Mucosa of gallbladder (tissue), 1 donor: Measurements from ENCODE around the gene SESTD1. TPM values are rescaled to one million over a fixed set of nuclear protein-coding genes. Genes with fewer than 3 reads are reported as not detected.
A peak's percentile ranks its signal among the peaks of the same experiment; 100 is the strongest.

Source experiments
- DNase-seq: peaks from one replicate; pipeline ENCODE4 v3.0.0-alpha.2; 2020; ENCODE audit warnings: low spot score
- total RNA-seq: library from RNA; stranded (reverse); gene quantifications from one replicate; pipeline ENCODE4 v1.2.1, GENCODE V29; 2021
- donor health status: DM: no; HTN: no; CAD: no.

Gene SESTD1
- total RNA-seq, 1 donor from 2014 or later, result 95.4 TPM

DNA sequence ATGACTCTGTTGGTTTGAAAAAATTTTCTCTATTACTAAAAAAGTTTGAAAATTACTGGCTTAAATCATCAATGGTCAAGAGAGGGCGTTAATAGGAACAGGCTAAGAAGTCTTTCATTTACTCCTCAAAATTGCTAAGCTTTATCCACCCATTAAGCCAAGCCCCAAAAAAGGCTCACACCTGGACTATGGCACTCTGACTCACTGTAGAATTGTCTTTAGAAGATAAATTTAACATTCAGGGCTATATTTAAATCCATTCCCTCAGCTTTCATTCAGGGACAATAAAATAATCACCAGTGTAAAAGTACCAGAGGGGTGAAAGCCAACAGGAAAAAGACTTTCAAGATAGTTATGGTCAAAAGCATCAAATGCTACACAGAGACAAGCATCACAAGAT, 80.0 kb downstream of the SESTD1 start:
- no peak for DNase-seq

DNA sequence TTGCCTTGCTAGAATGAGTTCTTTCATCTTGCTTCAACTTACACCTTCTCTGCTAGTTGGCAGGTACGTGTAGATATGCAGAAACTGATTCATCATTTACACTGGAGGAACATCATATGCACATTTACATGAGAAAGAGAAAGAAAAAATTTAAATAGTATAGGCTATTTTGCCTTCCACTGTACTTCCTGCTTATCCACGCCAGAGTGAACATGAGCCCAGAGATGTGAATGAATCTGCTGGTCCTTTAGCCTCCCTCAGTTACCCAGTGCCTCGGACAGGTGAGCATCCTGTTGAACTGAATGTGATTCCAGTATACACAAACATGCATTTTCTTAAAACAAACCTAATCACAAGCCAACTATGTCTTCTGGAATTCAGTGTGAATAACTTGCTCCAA, 83.6 kb downstream of the SESTD1 start:
- no peak for DNase-seq

DNA sequence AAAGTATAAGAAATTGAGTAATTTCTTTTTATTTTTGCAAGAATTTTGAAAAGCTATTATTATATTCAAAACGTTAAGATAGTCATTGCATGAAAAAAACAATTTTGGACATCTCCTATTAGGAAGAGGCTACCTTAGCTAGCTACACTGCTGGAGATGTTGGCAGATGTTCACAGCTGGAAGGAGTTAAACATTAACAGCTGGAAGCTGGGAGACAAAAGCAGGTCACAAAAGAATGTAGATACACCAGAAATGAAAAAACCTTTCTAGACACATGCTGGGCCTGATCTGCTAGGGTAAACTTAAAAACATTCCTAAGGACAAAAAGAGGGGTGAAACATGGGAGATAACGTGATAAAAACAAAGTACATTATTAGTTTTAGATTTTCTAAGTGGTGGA, 84.4 kb downstream of the SESTD1 start:
- DNase-seq, result no peak

DNA sequence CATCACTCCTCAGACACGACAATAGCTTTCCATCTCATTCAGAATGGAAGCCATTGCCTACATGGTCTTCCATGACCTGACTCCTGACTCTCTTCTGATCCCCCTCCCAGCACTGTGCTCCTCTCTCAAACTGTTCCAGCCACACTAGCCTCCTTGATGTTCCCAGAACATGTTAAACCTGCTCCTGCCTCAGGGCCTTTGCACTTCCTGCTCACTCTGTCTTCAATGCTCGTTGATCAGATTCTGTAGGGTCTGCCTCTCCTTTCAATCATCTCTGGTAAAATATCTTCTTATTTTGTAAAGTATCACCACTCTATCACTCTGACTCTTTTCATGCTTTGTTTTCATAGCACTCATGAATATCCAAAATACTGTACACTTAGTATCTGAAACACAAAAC, 84.9 kb downstream of the SESTD1 start:
- DNase-seq, result no peak

DNA sequence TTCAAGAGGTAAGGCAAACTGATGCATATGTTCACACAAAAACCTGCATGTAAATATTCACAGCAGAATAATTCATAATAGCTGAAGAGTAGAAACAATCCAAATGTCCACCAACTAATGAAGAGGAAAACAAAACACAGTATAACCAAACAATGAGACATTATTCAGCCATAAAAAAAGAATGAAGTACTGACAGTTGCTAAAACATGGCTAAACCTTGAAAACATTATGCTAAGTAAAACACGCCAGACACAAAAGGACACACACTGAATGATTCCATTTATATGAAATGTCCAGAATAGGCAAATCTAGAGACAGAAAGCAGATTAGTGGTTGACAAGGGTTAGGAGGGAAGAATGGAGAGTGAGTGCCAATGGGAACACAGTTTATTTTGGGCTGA, 86.9 kb downstream of the SESTD1 start:
- no peak for DNase-seq

DNA sequence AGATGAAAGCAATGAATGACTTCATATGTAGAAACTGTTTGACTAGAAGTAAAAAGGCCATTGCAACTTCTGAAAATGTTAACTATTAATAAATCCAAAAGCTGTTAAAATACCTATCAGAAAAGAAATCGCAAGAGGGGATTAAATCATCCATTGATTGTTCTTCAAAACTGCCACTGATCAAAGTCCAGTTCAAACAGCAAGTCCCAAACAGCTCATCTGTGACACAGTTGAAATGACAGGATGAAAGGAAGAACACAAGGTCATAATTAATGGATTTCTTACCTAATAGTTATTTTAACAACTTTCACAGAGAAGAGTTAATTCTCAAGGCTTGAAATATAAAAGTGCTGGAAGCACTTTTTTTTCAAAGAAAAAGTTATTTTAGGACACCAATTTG, 90.4 kb downstream of the SESTD1 start:
- no peak for DNase-seq

DNA sequence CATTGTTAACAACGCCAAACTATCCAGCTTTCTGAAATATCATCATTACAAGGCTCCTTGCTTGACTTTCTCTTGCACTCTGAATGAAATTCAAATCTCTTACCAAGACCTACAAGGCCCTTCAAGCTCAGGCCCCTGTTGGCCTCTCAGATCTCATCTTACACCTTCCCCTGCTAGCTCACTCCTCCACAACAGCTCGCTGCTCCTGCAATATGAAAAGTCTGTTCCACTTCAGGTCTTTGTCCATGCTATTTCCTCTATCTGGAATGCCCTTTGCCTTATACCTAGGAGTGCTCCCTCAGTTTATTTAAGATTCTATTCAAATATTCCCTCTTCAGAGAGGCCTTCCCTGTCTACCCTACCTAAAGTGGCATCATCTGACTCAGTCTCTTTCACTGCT, 91.7 kb downstream of the SESTD1 start:
- DNase-seq, result no peak

DNA sequence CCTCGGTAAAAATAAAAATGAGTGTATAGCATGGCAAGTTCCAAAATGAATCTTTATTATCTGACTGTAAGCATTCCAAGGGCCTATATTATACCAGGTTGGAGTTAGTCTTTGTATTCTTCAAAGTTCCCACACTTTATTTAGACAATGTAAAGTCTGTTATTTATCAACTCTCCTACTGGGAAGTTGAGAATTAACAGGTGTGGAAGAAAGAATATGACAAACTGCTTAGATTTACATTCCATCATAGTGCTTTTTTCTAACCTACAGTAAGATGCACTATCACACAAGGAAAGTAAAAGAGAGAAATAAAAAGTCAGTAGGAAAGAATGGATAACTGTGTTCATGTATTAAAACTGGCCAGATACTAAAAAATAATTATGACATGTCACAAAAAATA, 93.3 kb downstream of the SESTD1 start:
- no peak for DNase-seq

DNA sequence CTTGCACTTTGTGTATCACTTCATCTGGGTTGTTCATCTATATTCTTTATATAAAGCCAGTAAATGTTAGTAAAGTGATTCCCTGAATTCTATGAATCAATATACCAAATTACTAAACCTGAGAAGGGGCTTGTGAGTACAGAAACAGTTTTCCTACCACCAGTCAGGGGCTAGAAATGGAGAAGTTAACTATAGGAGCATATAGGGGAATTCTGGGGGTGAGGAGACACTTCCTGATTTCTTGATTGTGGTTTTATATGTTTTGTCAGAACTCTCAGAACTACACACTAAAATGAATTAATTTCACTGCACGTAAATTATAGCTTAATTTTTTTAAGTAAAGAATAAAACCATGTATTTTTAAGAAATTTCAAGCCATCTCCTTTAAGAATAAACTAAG, 93.7 kb downstream of the SESTD1 start:
- no peak for DNase-seq

DNA sequence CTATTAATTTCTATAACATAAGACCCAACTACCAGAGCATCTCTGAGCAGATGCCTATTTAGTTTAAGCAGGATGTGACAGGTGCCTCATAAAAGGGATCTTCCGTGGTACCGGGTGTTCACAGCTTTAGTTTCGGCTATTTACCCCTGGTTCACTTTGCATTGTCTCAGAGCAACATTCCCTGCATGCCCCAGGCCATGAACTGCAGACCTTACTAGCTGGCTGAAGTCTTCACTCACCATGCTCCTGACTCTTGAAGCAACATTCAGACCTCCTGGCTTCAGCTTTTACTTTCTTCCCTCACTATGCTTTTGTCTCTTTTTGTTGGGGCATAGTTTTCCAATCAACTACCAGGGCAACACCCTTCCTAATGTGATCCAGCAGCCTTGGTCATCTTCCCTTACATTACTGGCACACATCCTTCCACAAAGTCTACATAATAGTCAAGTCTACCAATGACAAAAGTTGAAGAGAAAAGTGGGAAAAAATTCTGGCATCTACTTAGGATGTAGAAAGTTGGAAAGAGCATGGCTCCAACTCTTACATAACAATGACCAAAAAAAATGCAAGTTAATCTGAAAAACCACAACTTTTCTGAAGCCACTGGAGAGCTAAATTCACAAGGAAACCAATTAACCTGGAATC, 99.2 kb downstream of the SESTD1 start:
- DNase-seq, result no peak

DNA sequence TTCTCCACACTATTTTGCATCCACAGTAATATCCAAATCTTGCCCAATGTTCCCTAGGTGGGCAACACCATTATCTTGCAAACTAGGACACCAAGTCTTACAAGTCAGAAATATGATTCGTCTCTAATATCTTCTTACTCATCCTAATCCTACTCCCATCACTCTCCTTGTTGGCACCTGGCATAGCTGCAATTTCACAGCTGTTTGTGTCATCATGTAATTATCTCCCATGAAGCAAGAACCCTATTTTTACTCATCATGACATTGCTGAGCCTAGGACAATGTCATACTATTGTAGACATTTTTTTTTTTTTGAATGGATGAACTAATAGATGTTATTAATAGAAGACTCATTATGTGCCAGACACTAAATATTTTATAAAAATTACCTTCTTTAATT, 123.4 kb downstream of the SESTD1 start:
- DNase-seq, result no peak

DNA sequence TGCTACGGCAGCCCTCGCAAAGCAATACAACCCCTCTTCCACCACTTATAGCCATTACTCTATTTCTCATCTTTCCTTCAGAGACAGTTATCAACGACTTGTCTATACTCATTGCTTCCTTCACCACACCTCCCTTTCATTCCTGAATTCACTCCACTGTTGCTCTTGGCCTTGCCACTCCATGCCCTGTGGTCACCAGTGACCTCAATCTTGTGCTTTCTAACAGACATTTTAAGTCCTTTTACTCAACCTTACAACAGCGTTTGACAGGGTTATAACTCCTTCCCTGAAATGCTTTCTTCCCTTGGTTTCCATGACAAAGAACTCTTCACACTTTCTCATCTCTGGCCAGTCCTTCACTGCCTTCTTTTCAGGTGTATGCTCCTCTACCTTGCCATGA, 124.1 kb downstream of the SESTD1 start:
- no peak for DNase-seq

DNA sequence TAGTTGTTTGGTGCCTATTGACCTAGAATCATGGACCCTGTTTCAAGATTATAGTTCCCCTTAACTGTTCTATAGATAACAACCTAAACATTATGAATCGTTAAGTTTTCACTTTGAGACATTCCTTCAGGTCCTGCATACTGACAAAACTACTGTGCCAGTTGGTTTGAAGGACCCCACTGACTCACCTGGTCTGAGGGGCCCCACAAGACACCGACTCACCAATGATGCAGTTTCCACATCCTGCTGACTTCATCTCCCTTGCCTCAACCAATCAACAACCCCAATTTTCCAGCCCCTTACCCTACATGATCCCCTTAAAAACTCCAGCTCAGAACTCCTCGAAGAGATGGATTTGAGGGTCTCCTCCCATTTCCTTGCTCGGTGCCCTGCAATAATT, 125.1 kb downstream of the SESTD1 start:
- DNase-seq, result no peak

DNA sequence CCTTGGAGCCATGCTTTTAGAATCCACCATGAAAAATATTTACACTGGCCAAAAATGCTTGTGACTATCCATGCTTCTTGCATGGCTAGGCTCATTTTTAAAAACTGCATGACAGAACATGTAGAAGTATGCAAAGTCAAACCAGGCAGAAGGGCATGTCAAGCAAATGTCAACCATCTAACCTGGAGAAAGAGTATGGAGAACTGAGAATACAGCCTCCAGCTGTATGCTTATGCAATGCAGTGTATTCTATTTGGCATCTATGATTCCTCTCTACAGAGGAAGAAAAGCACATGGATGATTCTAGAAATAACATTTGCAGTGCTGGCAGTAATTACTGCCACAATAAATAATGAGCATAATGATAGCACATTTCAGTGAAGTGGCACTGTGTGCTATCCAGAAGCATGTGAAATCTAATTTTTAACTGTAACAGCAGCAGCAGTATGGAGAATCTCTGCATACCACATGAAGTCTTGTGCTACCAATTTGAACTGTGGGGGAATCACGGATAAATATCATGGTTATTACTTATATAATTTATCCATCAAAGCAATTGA, 127.4 kb downstream of the SESTD1 start:
- DNase-seq, result no peak

DNA sequence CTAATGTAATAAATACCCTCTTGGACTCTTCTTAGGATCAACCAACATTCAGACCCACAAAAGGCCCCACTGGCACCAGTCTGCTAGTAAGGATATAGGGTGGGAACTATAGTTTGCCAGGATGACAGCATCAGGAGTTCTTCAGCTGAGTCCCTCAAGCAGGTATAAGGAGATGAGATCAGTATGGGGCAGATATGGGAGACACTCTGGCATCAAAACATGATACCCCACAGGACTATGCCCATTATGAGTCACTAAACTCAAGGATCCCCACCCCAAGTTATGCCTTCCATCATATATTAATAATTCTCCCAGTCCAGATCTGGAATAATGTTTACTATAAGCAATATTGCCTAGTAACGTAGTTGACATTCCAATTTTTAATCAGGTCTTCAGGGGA, 131.6 kb downstream of the SESTD1 start:
- DNase-seq, result no peak

DNA sequence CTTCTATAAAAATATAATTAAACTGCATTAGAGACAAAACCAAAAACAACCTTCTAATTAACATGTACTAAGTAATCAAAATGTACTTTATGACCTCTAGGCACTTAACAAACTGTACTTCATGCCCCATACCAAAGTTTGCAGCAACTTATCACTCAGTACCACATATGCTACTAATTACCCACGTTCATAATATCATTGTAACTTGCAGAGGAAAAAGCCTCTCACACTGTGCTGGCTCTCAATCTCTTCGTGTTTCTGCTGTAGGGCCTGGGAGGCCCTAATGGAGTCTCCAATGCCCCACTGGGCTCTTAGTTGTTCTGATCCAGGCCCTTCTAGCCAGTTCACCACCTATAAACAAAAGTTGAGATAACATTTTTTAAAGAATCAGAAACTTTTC, 132.6 kb downstream of the SESTD1 start:
- DNase-seq, result no peak

DNA sequence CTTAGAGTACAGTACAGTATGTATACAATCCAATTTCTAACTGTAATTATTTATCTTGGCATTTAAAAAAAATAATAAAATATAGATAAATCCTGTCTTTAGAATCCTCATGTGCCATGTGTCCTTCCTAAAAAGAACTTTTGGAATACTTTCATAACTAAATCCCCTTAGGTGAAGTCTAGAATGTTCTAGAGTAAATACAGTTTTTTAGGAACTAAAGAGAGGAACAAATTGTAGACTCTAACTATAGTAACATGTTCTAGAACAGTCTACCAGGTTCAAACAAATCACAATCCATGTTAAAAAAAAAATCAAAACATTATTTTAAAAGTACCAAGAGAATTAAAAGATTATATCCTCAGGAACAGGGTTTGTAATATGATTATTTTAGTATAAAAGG, 134.1 kb downstream of the SESTD1 start:
- DNase-seq, result no peak

DNA sequence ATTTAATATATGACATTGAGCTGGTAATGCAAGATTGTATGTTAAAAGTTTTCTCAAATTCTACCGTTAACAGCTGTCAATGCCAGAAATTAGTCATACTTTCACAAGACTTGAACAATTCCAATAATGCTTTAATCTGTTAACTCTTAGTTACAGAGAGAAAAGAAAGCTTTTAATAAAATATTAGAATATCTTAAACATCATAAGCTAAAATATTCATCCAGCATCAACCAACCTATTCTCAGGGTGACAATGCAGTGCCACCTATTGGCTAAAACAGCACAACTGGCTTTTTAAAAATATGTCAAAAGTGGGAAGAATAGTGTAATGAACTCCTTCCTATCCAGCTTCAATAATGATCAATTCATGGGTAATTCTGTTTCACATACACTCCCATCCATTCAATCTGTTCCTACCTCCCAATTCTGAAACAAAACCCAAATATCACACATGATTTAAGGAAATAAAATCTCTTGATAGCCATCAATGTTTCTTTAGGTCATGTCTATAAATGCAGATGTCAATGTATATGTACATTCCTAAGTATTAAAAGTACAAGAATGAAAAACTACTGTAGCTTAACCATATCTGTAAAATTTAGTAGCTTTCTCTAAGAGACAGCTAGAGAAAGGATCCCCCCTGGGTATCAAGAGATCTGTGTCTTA, 134.9 kb downstream of the SESTD1 start:
- no peak for DNase-seq

DNA sequence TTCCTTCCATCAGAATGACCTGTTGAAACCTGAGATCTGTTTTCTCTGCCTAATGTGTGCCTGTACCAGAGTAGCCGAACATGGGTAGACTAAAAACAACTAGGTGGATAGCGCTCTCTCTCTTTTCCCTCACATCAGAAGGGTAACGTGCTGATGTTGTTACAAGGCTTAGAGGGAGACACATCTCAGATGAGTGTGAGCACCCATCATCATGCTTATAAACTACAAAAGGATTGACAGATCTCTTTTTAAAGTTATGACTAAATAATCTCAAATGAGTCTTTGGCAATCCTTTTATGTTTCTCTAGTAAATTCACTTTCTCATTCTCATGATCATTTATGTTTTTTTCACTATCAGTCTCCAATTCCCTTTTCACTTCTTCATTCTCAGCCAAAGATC, 139.2 kb downstream of the SESTD1 start:
- no peak for DNase-seq

DNA sequence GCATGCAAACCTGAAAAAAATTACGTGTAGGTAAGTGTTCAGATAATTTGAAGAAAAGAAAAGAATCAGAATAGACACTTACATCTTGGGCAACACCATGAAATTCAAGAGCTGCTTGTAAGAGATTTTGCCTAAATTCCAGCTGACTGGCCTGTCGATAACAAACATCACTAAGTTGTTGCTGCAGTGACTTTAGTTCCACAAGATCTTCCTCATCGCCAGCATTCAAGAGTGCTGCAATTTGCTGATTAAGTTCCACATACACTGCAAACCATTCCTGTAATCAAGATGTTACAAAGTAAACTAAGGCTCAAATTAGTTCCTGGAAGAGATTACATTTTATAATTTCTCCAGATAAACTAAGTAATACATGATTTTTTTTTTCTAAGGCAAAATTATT, 140.3 kb downstream of the SESTD1 start:
- no peak for DNase-seq

DNA sequence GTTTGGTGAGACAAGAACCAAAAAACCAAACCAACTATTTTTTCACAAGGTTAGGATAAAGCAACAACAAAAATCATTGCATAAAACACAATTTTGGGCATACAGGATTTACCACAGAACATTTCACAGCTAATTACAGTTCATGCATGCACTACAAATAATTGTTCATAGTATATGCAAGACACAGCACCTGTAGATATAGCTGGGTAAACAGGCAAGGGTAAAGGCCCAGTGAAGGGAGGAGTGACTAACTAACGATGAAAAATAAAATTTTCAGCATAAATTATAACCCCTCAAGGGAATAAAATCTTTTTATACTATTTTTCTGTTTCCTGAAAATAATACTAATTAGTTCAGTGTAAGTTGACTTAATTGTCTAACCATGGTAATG, 141.4 kb downstream of the SESTD1 start:
- DNase-seq, result no peak

DNA sequence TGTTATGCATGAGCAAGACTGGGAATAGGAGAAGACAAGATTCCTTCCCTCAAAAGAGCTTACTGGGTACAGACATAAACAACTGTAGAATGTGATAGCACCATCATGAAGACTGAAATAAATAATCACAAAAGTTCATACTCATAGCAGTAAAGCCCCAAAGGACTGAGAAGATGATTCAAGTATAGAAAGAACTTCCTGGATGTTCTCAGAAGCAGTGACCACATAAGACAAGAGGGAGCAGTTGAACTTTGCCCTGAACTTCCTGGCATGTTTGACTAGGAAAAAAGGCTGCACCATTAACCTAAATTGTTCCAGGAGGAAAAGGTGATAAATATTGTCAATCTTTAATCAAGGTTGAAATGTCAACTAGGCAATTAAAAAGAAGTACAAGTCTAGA, 156.9 kb downstream of the SESTD1 start:
- peak; percentile 77 for DNase-seq

DNA sequence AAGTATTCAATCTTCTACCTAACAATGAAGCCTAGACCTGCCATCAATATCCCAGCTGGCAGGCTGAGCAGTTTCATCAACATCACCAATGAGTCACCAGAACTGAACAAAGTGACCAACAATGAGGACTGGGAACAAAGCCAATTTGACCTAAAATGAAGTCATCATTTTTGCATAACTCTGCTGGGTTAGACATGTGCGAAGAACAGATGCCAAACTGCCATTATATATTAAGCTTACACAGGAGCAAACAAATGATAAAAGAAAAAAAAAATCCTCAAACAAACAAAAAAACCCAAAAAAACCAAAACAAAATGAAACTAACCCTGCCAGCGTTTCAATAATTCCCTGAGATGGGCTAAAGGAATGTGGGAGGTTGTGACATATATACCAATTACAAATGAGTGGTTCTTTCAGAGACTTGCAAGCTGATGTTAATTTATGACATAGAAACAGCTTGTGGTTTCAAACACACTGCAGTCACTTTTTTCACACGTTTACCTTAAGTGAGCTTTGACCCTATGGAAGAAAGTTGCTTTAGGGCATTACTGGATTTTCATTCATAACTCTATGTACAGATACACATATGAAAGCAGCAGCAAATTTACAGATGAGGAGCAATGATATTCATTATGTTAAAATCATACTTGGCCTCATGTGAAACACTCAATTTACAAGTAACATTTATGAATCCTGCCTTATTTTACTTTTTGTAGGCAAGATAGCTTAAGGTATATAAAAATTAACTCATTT, 157.8 kb downstream of the SESTD1 start:
- peak; percentile 81 for DNase-seq
